Measurements from ENCODE around the gene SYNDIG1. TPM values are rescaled to one million over a fixed set of nuclear protein-coding genes. Genes with fewer than 3 reads are reported as not detected.

The SYNDIG1 gene
- total RNA-seq, 1 donor from 2014 or later: not detected

DNA sequence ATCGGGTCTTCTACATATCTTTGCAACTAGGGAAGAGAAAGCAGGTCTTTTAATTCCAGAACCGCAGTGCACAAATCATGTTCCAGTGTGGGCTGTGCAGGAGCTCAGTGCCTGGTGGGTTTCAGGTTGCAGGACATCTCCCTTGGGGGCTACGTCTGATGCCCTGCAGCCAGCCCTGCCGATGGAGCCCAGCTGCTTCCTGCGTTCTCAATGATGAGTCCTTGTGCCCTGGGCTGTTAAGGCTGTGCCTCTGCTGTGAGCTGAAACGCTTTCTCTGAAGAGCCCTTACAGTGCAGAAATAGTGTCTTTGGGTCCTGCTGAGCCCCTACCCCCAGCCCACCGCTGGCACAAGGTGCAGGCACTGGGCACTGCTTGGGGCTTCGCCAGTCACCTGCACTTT lies 192.9 kb downstream of the SYNDIG1 start:
- Mint-ChIP-seq H3K4me3 (no peak overlapping the region), H3K9me3 (no peaks in the 10 kb centered on the region), H3K27ac (no peak overlapping the region), H3K27me3 (no peaks in the 10 kb centered on the region), H3K4me1 (no peaks in the 10 kb centered on the region), H3K36me3 (ENCODE audit: low read depth) (no peaks in the 10 kb centered on the region)
- no peak for DNase-seq
- intact Hi-C loops (cut with micrococcal nuclease): no loop called here

GRCh38 chr20:24662752-24663365 lies 193.4 kb downstream of the SYNDIG1 start:
- Mint-ChIP-seq H3K36me3 (ENCODE audit: low read depth) (no peaks in the 10 kb centered on the region), H3K27me3 (no peaks in the 10 kb centered on the region), H3K4me1 (no peaks in the 10 kb centered on the region), H3K9me3 (no peaks in the 10 kb centered on the region), H3K27ac (no peak overlapping the region), H3K4me3 (no peak overlapping the region)
- intact Hi-C loops (cut with micrococcal nuclease): no loop called here
- no peak for DNase-seq

DNA sequence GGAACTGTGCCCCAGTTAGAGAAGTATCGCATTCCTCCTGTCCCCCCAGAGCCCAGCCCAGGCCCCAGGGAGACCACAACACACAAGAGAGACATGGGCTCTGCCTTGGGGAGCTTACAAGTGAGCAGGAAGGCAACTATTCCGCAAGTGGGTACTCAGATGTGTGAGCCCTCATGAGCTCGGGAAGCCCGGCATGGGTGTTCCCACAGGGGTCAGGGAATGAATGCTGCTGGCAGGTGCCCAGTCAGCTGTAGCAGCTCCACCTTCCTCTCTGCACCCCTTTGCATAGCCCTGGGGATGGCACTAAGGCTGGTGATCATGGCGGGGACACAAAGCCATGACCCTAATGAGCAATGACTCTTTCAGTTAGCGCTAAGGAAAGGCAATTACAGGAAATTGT lies 194.1 kb downstream of the SYNDIG1 start:
- no peaks in the 10 kb centered on the region for H3K4me1 Mint-ChIP-seq
- no peaks in the 10 kb centered on the region for H3K27me3 Mint-ChIP-seq
- H3K9me3 Mint-ChIP-seq: no peaks in the 10 kb centered on the region
- no peak overlapping the region for H3K4me3 Mint-ChIP-seq
- no peak for DNase-seq
- intact Hi-C loops (cut with micrococcal nuclease): no loop called here
- H3K36me3 Mint-ChIP-seq (ENCODE audit: low read depth): no peaks in the 10 kb centered on the region
- no peak overlapping the region for H3K27ac Mint-ChIP-seq

DNA sequence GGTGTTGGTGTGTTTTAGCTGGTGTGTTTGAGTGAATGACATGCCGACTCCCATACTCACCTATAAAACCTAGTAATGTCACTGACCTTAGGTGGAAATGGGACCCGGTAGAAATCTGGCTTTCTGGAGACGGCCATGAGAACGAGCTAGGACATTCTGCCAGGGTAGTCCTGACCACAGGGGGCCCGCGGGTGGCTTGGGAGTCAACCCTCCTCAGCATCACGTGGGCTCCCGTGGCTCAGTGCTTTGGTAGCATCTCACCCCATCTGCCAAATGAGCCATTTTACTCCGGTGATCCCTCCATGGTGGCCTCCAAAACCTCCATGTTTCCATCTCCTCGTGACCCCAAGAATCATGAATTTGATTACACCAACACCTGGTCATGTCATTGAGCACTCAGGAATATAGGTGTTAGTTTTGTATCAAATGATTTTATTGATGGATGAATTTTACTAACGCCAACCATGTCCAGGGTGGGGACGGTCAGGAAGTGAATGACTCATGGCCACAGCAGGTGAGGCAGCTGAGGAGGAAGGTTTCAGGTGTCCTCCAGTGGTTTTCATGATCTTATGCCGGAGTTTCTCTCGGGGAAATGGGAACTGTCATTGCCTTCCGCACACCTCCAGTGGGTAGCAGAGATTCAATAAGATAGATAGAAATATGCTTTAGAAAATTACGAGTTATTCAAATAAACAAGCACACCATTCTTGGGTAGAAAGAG lies 195.0 kb downstream of the SYNDIG1 start:
- H3K4me1 Mint-ChIP-seq: no peaks in the 10 kb centered on the region
- H3K9me3 Mint-ChIP-seq: no peaks in the 10 kb centered on the region
- DNase-seq: no peak
- no peak overlapping the region for H3K27ac Mint-ChIP-seq
- no peaks in the 10 kb centered on the region for H3K36me3 Mint-ChIP-seq (ENCODE audit: low read depth)
- H3K4me3 Mint-ChIP-seq: no peak overlapping the region
- H3K27me3 Mint-ChIP-seq: no peaks in the 10 kb centered on the region
- intact Hi-C loops (cut with micrococcal nuclease): no loop called here

DNA sequence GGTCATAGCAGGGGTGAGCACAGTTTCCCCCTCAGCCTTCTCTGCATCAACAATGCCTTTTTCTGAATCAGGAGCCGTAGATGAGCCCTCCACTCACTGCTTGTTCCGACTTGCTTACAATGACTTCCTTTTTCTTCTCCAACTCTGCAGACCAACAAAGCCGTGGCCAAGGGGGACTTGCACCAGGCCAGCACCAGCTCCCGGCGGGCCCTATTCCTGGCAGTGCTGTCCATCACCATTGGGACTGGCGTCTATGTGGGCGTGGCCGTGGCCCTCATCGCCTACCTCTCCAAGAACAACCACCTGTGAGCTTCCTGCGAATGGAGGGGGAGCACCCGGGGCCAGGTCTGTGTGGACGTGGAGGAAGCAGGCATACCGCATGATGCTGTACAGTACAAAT lies 195.8 kb downstream of the SYNDIG1 start:
- intact Hi-C loops (cut with micrococcal nuclease): no loop called here
- no peak overlapping the region for H3K27ac Mint-ChIP-seq
- H3K36me3 Mint-ChIP-seq (ENCODE audit: low read depth): no peaks in the 10 kb centered on the region
- H3K4me3 Mint-ChIP-seq: no peak overlapping the region
- H3K9me3 Mint-ChIP-seq: no peaks in the 10 kb centered on the region
- no peaks in the 10 kb centered on the region for H3K27me3 Mint-ChIP-seq
- no peaks in the 10 kb centered on the region for H3K4me1 Mint-ChIP-seq
- no peak for DNase-seq

DNA sequence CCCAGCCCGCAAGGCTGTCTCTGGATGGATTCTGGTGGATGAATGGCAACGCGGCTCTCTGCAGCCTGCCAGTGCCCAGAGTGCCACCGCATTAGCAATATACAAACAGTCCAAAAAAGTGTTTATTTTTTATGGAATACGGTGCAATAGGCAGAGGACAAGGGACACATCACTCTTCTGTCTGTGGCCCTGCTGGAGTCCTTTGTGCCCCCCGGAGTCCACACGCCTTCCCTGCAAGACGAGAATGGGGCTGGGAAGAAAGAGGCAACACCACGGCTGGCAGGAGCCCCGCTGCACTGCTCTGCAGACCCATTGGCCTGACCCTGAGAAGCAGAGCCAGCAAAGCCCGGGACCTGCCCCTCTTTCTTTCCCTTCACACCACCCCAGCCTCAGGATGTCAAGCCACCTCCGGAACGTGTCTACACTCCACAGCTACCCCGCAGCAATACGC lies 196.3 kb downstream of the SYNDIG1 start:
- no peaks in the 10 kb centered on the region for H3K4me1 Mint-ChIP-seq
- no peak for DNase-seq
- no peaks in the 10 kb centered on the region for H3K36me3 Mint-ChIP-seq (ENCODE audit: low read depth)
- no peak overlapping the region for H3K4me3 Mint-ChIP-seq
- H3K27me3 Mint-ChIP-seq: no peaks in the 10 kb centered on the region
- H3K27ac Mint-ChIP-seq: no peak overlapping the region
- no peaks in the 10 kb centered on the region for H3K9me3 Mint-ChIP-seq
- intact Hi-C loops (cut with micrococcal nuclease): no loop called here

DNA sequence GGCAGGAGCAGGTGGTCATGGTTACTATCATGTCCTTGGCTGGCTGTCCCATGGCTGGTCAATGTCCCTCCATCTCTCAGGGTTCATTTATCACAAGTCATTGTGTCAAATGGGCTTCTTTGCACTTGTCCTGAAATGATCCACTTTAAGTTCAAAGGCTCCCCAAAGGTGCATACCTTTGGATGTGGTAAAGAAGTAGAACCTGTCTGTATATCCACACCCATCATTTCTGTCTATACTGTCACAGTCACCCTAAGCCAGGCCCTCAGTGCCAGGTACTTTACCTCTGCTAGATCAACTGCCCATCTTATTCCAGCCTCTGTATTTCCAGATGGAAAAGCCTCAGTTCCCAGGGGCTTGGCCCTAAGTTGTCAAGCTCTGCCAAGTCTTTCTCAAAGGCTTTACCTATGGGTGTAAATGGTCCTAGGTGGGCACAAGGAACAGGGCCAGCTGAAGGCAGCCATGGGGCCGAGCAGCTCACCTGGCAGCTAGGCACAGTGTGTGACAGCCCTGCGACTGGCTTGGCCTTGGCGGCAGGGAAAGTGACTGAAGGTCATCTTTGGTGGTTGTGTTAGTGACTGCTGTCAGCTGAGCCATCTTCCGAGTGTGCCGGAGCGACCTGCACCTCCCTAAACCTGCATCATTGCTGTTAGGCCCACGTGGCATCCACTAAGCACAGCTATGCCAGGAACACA lies 198.4 kb downstream of the SYNDIG1 start:
- H3K9me3 Mint-ChIP-seq: no peaks in the 10 kb centered on the region
- H3K27ac Mint-ChIP-seq: no peak overlapping the region
- intact Hi-C loops (cut with micrococcal nuclease): no loop called here
- H3K4me3 Mint-ChIP-seq: no peak overlapping the region
- no peaks in the 10 kb centered on the region for H3K36me3 Mint-ChIP-seq (ENCODE audit: low read depth)
- H3K27me3 Mint-ChIP-seq: no peaks in the 10 kb centered on the region
- no peak for DNase-seq
- H3K4me1 Mint-ChIP-seq: no peaks in the 10 kb centered on the region

DNA sequence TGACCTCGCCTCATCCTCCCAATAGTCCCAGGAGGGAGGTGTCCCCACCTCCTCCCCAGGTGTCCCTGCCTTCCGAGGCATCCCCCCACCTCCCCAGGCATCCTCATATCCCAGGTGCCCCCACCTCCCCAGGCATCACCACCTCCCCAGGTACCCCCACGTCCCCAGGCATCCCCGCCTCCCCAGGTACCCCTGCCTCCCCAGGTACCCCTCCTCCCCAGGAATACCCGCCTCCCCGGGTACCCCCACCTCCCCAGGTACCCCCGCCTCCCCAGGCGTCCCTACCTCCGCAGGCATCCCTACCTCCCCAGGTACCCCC lies 198.9 kb downstream of the SYNDIG1 start:
- H3K9me3 Mint-ChIP-seq: no peaks in the 10 kb centered on the region
- H3K4me1 Mint-ChIP-seq: no peaks in the 10 kb centered on the region
- no peaks in the 10 kb centered on the region for H3K36me3 Mint-ChIP-seq (ENCODE audit: low read depth)
- DNase-seq: no peak
- no peaks in the 10 kb centered on the region for H3K27me3 Mint-ChIP-seq
- no peak overlapping the region for H3K27ac Mint-ChIP-seq
- intact Hi-C loops (cut with micrococcal nuclease): no loop called here
- H3K4me3 Mint-ChIP-seq: no peak overlapping the region

DNA sequence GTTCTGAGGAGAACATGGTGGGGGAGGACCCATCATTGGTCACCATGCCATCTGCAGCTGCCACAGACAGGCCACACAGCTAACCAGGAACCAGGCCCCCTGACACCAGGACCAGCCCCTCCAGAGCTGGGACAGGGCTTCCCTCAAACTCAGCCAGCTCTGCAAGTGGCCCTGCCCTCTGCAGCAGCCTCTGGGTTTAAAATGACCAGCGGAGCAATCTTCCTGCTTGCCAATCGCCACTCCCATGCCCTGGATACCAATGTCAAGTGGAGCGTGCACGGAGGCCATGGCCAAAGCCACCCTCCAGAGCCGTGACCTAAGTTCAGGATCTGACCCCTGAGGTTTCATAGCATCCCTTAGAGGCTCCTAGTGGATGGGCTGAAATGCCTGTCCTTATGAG lies 199.4 kb downstream of the SYNDIG1 start:
- no peaks in the 10 kb centered on the region for H3K27me3 Mint-ChIP-seq
- H3K36me3 Mint-ChIP-seq (ENCODE audit: low read depth): no peaks in the 10 kb centered on the region
- H3K4me3 Mint-ChIP-seq: no peak overlapping the region
- H3K9me3 Mint-ChIP-seq: no peaks in the 10 kb centered on the region
- DNase-seq: no peak
- intact Hi-C loops (cut with micrococcal nuclease): no loop called here
- no peaks in the 10 kb centered on the region for H3K4me1 Mint-ChIP-seq
- H3K27ac Mint-ChIP-seq: no peak overlapping the region

GRCh38 chr20:24669701-24670100 lies 200.3 kb downstream of the SYNDIG1 start:
- H3K27me3 Mint-ChIP-seq: no peaks in the 10 kb centered on the region
- no peaks in the 10 kb centered on the region for H3K4me1 Mint-ChIP-seq
- no peak overlapping the region for H3K27ac Mint-ChIP-seq
- no peak overlapping the region for H3K4me3 Mint-ChIP-seq
- intact Hi-C loops (cut with micrococcal nuclease): no loop called here
- H3K36me3 Mint-ChIP-seq (ENCODE audit: low read depth): no peaks in the 10 kb centered on the region
- no peak for DNase-seq
- H3K9me3 Mint-ChIP-seq: no peaks in the 10 kb centered on the region

DNA sequence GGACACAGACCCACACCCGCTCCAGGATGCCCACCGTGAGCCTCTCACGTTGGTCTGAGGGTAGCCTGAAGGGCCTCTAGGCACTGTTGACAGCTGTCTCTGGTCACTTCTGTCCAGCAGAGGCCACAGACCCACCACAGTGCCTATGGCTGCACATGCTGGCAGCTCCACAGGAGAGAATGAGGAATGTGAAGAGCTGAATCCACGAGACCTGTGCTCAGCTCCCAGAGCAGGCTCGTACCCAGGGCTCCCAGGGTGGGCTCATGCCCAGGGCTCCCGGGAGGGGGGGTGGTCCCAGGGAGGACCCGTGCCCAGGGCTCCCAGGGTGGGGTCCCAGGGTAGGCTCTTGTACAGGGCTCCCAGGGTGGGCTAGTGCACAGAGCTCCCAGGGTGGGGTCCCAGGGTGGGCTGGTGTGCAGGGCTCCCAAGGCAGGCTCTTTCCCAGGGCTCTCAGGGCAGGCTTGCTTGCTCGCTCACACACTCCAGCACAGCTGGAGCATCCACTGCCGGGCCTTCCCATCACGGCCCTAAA lies 201.0 kb downstream of the SYNDIG1 start:
- intact Hi-C loops (cut with micrococcal nuclease): no loop called here
- H3K27me3 Mint-ChIP-seq: no peaks in the 10 kb centered on the region
- DNase-seq: no peak
- no peaks in the 10 kb centered on the region for H3K4me1 Mint-ChIP-seq
- H3K36me3 Mint-ChIP-seq (ENCODE audit: low read depth): no peaks in the 10 kb centered on the region
- no peak overlapping the region for H3K27ac Mint-ChIP-seq
- no peak overlapping the region for H3K4me3 Mint-ChIP-seq
- H3K9me3 Mint-ChIP-seq: no peaks in the 10 kb centered on the region

DNA sequence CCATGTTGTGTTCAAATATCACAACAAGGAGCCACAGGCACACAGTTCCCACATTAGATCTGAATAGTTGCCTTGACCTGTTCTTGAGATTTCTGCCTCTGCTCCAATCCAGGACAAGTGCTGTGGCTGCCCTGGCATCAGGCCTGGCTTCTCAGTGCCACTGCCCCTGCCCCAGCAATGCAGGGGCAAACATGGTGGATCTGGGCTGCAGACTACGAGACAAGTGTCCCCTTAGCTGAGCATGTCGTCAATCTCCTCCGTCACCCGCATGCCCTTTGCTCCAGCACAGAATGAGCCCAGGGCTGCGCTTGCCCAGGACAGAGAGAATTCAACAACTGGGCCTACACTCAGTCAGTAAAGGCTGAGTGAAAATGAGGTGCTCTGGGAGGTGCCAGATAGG lies 201.6 kb downstream of the SYNDIG1 start:
- no peaks in the 10 kb centered on the region for H3K4me1 Mint-ChIP-seq
- H3K4me3 Mint-ChIP-seq: no peak overlapping the region
- H3K9me3 Mint-ChIP-seq: no peaks in the 10 kb centered on the region
- intact Hi-C loops (cut with micrococcal nuclease): no loop called here
- no peak overlapping the region for H3K27ac Mint-ChIP-seq
- no peaks in the 10 kb centered on the region for H3K27me3 Mint-ChIP-seq
- DNase-seq: no peak
- no peaks in the 10 kb centered on the region for H3K36me3 Mint-ChIP-seq (ENCODE audit: low read depth)

DNA sequence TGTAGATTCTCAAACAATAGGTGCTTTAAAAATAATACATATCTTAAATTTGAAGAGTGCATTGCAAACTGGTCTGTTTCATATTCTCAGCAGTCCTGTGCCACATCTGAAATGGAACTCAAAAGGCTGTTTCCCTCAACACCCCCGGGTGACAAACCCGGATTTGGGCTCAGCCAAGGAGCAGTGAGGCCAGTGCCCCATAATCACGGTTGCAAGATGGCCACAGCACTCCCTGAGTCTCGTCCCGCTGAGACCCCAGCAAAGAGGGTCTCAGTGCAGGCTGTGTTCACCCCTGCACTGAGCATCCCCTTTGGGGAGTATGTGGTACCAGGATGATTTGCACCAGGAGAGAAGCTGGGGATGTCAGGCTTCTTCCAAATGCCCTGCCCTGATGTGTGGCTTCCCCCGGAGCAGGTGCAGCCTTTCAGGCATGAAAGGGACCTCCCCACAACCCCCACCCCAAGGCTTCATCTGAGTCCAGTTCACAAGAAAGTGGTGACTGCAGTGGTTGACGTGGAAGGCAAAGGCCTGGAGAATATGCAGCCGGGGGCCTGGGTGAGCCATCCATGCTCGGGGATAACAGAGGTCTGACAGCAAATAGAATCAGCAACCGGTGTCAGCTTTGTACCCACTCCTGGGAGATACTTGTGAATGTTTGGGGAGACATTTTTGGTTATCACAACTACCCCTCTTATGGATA lies 202.9 kb downstream of the SYNDIG1 start:
- H3K27me3 Mint-ChIP-seq: no peaks in the 10 kb centered on the region
- no peak overlapping the region for H3K4me3 Mint-ChIP-seq
- no peak overlapping the region for H3K27ac Mint-ChIP-seq
- no peaks in the 10 kb centered on the region for H3K9me3 Mint-ChIP-seq
- H3K36me3 Mint-ChIP-seq (ENCODE audit: low read depth): no peaks in the 10 kb centered on the region
- no peaks in the 10 kb centered on the region for H3K4me1 Mint-ChIP-seq
- no peak for DNase-seq
- intact Hi-C loops (cut with micrococcal nuclease): no loop called here
